HG03469 (cell line): Measurements from ENCODE around the gene DLL3.

Source experiments
- ATAC-seq: cut with Tn5 transposase; IDR thresholded peaks from one replicate; pipeline ENCODE4 v1.9.1; 2021; ENCODE audit warnings: mild to moderate bottlenecking, moderate library complexity, moderate number of reproducible peaks; ENCODE audit not compliant: unreplicated experiment

Gene DLL3

DNA sequence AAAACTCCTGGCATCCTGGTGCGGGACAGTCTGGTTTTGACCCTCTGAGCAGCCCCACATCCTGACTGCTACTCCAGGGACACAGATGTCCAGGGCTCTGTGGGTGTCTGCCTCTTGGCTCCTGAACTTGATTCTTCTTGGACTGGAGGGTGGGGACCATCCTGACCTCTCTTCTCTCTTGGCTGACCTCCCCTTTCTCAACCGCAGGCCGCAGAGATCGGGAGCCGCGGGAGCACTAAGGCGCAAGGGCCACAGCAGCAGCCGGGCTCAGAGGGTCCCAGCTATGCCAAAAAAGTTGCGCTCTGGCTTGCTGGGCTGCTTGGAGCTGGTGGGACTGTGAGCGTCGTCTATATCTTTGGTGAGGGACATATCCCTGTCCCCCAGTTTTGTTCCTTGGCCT, 17.1 kb upstream of the DLL3 start:
- ATAC-seq = no peak

DNA sequence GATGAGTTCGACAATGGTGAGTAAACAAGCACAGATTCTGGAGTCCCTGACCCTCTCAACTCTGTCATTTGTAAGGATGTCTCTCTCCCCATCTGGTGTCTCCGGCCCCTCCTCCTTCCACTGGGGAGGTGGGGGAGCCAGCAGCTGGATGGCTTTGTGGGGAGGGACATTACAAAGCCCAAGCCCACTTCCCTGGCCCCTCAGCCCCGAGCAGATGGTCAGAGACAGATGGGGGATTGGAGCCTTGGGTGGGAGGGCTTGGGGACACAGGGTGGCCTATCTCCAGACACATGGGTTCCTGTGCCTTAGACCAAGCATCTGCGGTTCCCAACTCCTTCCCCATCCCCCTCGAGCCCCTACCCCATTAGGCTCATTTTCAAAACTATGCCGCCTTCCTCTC, 15.6 kb upstream of the DLL3 start:
- ATAC-seq = no peak

- no peak for ATAC-seq
These were observed 9.0 kb upstream of the DLL3 start for GRCh38 chr19:39489756-39490155.

GRCh38 chr19:39492225-39492624, 6.5 kb upstream of the DLL3 start:
- ATAC-seq = no peak

GRCh38 chr19:39492788-39493187, 6.0 kb upstream of the DLL3 start:
- ATAC-seq = no peak

GRCh38 chr19:39494661-39495060, 4.1 kb upstream of the DLL3 start:
- no peak for ATAC-seq

DNA sequence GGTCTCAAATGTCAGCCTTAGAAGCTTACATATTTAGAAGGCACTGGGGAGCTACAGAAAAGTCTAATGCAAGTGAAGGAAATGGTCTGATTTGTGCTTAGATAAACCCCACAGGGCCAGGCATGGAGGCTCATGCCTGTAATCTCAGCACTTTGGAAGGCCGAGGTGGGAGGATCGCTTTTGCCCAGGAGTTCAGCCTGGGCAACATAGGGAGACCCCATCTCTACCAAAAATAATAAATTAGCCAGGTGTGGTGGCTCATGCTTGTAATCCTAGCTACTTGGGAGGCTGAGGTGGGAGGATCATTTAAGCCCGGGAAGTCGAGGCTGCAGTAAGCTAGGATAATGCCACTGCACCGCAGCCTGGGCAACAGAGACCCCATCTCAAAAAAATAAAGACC, 2.7 kb upstream of the DLL3 start:
- ATAC-seq = no peak

DNA sequence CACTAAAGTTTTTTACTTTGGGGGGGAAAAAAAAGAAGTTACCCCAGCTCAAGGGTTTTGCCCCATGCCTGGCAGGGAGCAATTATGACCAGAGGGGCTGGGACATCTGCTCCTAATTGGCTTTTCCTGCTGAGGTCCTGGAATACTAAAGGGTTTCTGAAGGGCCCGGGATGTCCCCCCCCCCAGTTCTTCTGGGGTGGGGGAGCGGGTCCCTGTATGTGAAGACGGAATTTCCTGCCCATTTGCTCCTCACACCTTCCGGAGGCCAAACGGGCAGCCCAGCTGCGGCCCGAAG, 1.1 kb upstream of the DLL3 start:
- ATAC-seq = no peak

DNA sequence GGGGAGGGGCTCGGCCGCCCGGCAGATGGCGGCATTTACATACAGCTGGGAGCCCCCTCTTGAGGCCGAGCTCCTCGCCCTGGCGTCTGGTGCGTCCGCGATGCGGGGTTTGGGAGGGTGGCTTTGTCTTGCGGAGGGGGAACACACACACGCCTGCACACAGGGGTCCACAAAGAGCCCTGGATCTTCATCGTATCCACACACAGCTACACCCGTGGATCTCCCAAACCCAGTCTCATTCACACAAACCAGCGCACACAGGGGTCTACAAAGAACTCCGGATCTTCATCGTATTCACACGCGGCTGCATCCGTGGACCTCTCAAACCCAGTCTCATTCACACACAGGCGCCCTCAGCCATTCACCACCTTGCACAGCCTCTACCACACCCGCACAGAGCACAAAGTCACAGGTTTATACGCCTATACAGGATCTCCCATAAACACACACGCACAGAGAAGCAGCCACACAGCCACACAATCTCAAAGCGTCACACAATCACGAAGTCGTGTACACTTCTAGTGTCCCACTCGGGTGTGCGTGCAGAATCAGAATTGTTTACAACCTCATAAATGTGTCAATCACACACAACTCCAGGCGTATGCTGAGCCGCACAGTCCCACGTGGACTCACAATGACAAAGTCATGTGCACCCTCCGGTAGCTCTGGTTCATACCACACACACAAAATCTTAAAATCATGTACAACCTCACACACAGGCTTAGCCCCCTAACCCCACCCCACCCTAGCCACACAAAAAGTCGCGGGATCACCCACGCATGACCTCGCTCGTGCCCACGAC, 550 bp upstream of the DLL3 start:
- ATAC-seq = no peak

DNA sequence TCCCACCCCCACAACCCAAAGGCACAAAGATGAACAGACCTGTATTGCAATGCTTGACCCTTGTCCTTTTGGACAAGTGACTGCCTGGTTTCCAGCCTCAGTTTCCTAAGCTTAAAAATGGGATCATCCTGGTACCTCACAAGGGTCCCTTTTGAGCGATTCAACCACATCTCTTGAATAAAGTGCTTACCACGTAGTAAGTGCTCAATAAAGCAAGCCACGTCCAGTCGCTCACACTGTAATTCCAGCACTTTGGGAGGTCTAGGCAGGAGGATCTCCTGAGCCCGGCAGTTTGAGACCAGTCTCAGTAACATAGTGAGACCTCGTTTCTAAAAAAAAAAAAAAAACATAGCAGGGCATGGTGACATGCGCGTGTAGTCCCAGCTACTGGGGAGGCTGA, 1.2 kb downstream of the DLL3 start:
- no peak for ATAC-seq

- ATAC-seq = no peak
These were observed 1.8 kb downstream of the DLL3 start for GRCh38 chr19:39500543-39500942.

DNA sequence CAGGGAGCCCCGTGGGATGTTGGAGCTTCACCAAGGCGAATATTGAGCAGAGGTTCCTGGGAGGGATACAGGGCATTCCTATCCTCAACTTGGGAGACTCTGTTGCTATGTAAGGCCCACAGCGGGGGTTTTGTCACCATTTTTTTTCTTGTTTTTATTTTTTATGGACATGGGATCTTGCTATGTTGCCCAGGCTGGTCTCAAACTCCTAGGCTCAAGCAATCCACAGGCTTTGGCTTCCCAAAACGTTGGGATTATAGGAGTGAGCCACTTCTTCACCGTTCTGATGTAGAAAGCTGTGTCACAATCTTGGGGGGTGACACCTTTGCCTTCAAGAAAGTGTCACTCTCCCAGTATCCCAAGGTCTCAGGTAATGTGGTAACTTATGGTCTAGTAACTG, 2.6 kb downstream of the DLL3 start:
- no peak for ATAC-seq

DNA sequence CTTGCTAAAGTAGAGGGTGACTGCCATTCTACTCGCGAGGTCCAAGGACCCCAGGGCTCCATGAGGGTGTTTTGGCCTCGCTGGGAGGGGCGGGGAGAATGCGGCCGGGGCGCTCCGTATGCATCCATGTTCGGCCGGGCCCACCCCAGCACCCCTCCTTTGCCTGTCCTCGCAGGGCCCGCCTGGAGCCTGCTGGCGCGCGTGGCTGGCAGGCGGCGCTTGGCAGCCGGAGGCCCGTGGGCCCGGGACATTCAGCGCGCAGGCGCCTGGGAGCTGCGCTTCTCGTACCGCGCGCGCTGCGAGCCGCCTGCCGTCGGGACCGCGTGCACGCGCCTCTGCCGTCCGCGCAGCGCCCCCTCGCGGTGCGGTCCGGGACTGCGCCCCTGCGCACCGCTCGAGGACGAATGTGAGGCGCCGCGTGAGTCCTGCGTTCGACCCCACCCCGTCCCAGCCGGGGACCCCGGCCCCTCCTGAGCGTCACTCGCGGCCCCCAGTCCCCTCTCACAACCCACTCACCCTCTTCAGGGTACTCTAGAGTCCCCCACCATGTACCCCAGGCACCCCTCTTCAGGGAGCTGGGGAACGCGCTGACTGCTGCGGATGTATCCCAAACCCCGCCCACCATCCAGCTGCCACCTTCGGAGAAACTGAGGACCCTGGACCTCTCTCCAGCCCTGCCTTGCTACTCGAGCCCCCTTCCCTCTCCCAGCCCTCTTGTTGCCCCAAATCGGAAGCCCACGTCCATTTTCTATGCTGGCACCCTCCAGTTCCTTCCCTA, 4.1 kb downstream of the DLL3 start:
- no peak for ATAC-seq

- no peak for ATAC-seq
These were observed 7.8 kb downstream of the DLL3 start for GRCh38 chr19:39506598-39506943.

GRCh38 chr19:39506944-39507714, 8.4 kb downstream of the DLL3 start:
- no peak for ATAC-seq

DNA sequence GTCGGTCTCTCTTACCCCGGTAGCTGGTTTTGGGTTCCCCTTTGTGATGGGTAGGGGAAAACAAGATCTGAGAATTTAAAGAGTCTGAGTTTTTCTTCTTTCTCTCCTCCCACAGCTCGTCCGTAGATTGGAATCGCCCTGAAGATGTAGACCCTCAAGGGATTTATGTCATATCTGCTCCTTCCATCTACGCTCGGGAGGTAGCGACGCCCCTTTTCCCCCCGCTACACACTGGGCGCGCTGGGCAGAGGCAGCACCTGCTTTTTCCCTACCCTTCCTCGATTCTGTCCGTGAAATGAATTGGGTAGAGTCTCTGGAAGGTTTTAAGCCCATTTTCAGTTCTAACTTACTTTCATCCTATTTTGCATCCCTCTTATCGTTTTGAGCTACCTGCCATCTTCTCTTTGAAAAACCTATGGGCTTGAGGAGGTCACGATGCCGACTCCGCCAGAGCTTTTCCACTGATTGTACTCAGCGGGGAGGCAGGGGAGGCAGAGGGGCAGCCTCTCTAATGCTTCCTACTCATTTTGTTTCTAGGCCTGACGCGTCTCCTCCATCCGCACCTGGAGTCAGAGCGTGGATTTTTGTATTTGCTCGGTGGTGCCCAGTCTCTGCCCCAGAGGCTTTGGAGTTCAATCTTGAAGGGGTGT, 9.1 kb downstream of the DLL3 start:
- ATAC-seq = no peak

DNA sequence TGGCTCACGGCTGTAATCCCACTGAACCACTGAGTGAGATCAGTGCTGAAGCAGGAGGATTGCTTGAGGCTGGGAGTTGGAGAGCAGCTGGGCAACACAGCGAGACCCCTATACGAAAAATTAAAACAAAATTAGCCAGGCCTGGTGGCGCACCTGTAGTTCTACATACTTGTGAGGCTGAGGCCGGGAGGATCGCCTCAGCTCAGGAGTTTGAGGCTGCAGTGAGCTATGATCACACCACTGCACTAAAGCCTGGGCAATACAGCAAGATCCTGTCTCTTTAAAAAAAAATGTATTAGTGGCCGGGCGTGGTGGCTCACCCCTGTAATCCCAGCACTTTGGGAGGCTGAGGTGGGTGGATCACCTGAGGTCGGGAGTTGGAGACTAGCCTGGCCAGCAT, 9.9 kb downstream of the DLL3 start:
- ATAC-seq = no peak

DNA sequence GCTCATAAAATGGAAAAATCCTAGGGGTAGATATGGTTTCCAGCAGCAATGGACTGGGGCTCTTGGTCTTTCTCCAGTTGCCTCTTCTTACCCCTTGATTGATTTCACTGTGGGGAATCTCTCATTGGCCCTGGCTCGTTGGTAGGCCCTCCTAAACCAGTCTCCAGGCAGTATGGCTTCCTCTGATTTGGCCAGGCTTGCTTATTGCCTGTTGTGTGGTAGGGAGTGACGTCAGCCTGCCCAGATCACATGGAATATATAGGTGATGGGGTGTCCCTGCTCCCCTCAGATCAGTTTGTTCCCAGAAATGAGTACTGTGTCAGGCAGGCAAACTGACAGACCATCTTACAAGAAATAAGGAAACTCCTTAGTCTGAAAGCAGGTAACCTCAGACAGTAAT, 10.5 kb downstream of the DLL3 start:
- ATAC-seq = no peak

GRCh38 chr19:39512988-39513387, 14.2 kb downstream of the DLL3 start:
- ATAC-seq = no peak

- no peak for ATAC-seq
These were observed 16.2 kb downstream of the DLL3 start, which contains the start of gene SELENOV for GRCh38 chr19:39514840-39515550. SELENOV (plus strand) TSS chr19:39515139; CDS start chr19:39515213, 74 bp downstream.
